OCI-LY7 (cell line): ENCODE results near the gene DOK3. TPM values are rescaled to one million over a fixed set of nuclear protein-coding genes. Genes with fewer than 3 reads are reported as not detected.

ENCODE experiments used
- BruUV-seq: library from RNA; stranded (reverse); fragments of 400-500 nt; replicated peaks from 2 replicates; lab custom pipeline; 2021; lab: Mats Ljungman, UMichigan
- CTCF ChIA-PET: fragments of 300-600 bp; sonication (Branson Sonifier 250); formaldehyde crosslinking; loops from one replicate; lab custom pipeline; 2022; ENCODE audit warnings: antibody characterized with exemption; ENCODE audit not compliant: unreplicated experiment; lab: Charles Lee
- POLR2A ChIA-PET: fragments of 300-600 bp; sonication (Branson Sonifier 250); formaldehyde crosslinking; loops from one replicate; lab custom pipeline; 2022; ENCODE audit warnings: antibody characterized with exemption; lab: Charles Lee
- DNase-seq: peaks from one replicate; pipeline ENCODE4 v3.0.0-alpha.2; 2015; ENCODE audit warnings: low spot score
- H2AFZ ChIP-seq: fragments of 200-600 bp; sonication (generic), shearing (Covaris generic); 2 replicates; pipeline ENCODE4 v1.6.1; 2014; ENCODE audit warnings: mild to moderate bottlenecking, antibody characterized with exemption, low read length, moderate library complexity
- H3K27ac ChIP-seq: fragments of 200-600 bp; sonication (generic); 2 replicates; pipeline ENCODE4 v1.5.1; 2014; ENCODE audit warnings: mixed run types, low read depth, mild to moderate bottlenecking, moderate library complexity, low read length, inconsistent platforms; ENCODE audit not compliant: poor library complexity, severe bottlenecking
- H3K36me3 ChIP-seq: fragments of 200-600 bp; sonication (generic); 2 replicates; pipeline ENCODE4 v1.6.1; 2014; ENCODE audit warnings: mild to moderate bottlenecking, antibody characterized with exemption, low read length, moderate library complexity, mixed read lengths; ENCODE audit not compliant: insufficient read depth
- H3K4me1 ChIP-seq: fragments of 200-600 bp; sonication (generic); 2 replicates; pipeline ENCODE4 v1.5.1; 2014; ENCODE audit warnings: mild to moderate bottlenecking, low read length; ENCODE audit not compliant: insufficient read depth, poor library complexity, severe bottlenecking
- H3K4me2 ChIP-seq: fragments of 200-600 bp; sonication (generic); 2 replicates; pipeline ENCODE4 v1.6.1; 2014; ENCODE audit warnings: mild to moderate bottlenecking, low read length
- H3K4me3 ChIP-seq: fragments of 200-600 bp; sonication (generic); 2 replicates; pipeline ENCODE4 v1.5.1; 2014; ENCODE audit warnings: mild to moderate bottlenecking, low read depth, low read length; ENCODE audit not compliant: poor library complexity, severe bottlenecking
- H3K79me2 ChIP-seq: fragments of 200-600 bp; sonication (generic); 2 replicates; pipeline ENCODE4 v1.6.1; 2016; ENCODE audit warnings: low read depth, mild to moderate bottlenecking, low read length, moderate library complexity, mixed read lengths; ENCODE audit not compliant: insufficient read depth
- H3K9me2 ChIP-seq: fragments of 200-600 bp; sonication (generic); 2 replicates; pipeline ENCODE4 v1.6.1; 2016; ENCODE audit warnings: mild to moderate bottlenecking, low read length, mixed read lengths; ENCODE audit not compliant: insufficient read depth
- H3K9me3 ChIP-seq: fragments of 200-600 bp; sonication (generic); 2 replicates; pipeline ENCODE4 v1.6.1; 2014; ENCODE audit warnings: mild to moderate bottlenecking, mixed run types, low read length, mixed read lengths
- H4K20me1 ChIP-seq: fragments of 200-600 bp; sonication (generic); 2 replicates; pipeline ENCODE4 v1.6.1; 2014; ENCODE audit warnings: mild to moderate bottlenecking, antibody characterized with exemption, low read length, moderate library complexity, mixed read lengths; ENCODE audit not compliant: insufficient read depth
- EZH2phosphoT487 ChIP-seq: fragments of 200-600 bp; sonication (generic); IDR thresholded peaks from 2 replicates; pipeline ENCODE4 v1.6.1; 2018; ENCODE audit warnings: low read depth, borderline replicate concordance, mild to moderate bottlenecking, mixed run types, antibody characterized with exemption, low read length, moderate library complexity, mixed read lengths
- intact Hi-C: fragments of 100-400 bp; cut with micrococcal nuclease; formaldehyde crosslinking; loops from one replicate; pipeline ENCODE4 v1.10.0; 2022; ENCODE audit not compliant: unreplicated experiment
- total RNA-seq, 2 experiments: library from RNA; depleted of rRNA in 1 of 2; stranded (reverse); fragments of >200 nt in 1 of 2; shearing (Covaris generic) in 1 of 2; gene quantifications; 2 replicates each; pipeline ENCODE4 v1.2.3, GENCODE V29; 2014 to 2022
- TF ChIP-seq, protein P1 (sequence below): fragments of 200-600 bp; sonication (generic); conservative IDR thresholded peaks from 2 replicates; pipeline ENCODE4 v1.5.1; 2014; ENCODE audit warnings: mild to moderate bottlenecking, antibody characterized with exemption, low read length, moderate library complexity, mixed read lengths

Gene DOK3
- total RNA-seq, 2 experiments from 2014 or later, result 186 to 260 TPM

DNA sequence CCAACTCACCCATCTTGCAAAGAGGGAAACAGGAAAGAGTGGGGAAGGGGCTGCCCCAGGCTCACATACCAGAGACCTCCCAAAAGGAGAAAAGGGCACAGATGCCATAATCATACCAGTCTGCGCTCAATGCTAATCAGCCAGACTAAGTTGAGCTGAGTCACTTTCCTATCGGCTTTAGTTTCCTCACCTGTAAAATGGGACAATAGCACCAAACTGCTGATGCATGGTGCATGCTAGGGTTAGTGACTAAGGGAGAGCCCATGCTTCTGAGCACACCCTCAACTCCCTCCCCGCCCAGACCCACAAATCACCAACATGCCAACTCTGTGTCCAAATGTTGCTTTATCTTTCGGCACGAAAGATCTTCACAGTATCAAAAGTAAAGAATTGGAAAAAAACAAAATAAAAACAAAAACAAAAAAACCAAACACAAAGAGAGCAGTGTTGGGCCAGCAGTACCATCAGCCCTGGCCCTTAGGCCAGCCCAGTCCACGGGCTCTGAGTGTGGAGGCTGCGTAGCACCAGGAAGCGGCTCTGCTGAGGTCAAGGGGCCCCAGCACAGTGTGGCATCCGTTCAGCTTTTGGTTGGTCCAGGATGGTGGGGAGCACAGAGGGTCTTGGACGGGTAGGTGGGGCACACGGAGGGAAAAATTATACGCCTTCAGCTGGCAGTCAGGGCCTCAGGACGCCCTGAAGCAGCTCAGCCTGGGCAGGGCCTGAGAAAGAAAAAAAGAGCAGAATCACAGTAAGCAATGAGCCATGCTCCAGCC lies 10.0 kb upstream of the DOK3 start:
- H3K4me2 ChIP-seq, result peak overlapping the region; percentile 60

DNA sequence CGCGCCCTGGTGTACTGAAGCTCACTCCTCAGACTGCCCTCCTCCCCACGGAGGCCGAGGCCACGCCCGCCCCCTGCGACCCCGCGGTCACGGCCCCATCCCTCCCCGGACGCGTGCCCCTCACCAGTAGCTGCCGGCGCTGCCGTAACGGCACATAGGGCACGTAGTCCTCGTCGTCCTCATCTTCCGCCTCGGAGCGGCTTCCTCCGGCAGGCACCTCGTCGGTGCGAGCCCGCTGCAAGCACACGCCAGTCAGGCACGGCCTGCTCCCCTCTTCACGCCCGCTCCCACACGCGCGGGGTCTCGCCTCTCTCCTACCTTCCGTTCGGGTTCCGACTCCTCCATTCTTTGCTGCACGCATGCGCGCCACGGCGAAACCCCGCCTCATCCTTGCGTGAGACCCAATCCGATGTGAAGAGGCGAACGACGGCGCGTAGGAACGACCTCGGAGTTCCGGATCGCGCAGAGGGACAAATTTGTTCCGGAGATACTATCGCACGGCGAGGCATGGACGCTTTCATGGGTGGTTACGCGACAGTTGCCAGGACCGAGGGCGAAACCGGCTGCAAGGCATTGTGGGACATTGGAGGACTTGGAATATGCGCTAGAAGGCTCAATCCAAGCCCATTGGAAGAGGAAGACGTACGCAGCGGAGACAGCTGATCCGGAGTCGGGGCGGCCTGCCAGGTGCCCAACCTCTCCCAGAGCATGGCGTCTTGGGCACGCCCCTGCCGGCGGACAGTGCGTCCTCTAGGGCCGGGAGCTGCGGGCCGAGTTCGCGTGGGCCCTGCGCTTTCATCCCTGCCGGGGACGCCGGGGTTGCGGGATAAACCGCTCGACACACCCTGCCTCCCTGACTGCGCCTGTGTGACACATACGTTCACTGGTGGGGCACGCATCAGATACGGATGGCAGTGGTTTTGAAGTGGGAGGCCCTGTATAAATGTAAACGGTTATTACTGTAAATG lies 7.3 kb upstream of the DOK3 start, which contains the start of gene DDX41:
Gene DDX41 (minus strand): TSS at position 361 of the 968 bp plus-strand sequence. CDS start 16 bp downstream, at position 345.
- H3K4me2 ChIP-seq, result peak within 1 kb of the TSS; percentile 95

More for the DNA sequence above, 10.0 kb upstream of the DOK3 start:
- H3K9me3 ChIP-seq, result no peaks in the 10 kb centered on the region
- TF ChIP-seq EZH2phosphoT487, result no peak
- TF ChIP-seq, protein P1, sequence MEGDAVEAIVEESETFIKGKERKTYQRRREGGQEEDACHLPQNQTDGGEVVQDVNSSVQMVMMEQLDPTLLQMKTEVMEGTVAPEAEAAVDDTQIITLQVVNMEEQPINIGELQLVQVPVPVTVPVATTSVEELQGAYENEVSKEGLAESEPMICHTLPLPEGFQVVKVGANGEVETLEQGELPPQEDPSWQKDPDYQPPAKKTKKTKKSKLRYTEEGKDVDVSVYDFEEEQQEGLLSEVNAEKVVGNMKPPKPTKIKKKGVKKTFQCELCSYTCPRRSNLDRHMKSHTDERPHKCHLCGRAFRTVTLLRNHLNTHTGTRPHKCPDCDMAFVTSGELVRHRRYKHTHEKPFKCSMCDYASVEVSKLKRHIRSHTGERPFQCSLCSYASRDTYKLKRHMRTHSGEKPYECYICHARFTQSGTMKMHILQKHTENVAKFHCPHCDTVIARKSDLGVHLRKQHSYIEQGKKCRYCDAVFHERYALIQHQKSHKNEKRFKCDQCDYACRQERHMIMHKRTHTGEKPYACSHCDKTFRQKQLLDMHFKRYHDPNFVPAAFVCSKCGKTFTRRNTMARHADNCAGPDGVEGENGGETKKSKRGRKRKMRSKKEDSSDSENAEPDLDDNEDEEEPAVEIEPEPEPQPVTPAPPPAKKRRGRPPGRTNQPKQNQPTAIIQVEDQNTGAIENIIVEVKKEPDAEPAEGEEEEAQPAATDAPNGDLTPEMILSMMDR, result no peak
- H3K9me2 ChIP-seq, result no peaks in the 10 kb centered on the region
- H3K79me2 ChIP-seq, result peaks cover 38% of the 10 kb centered on the region
- CTCF ChIA-PET, result no interaction called here
- peaks cover 42% of the 10 kb centered on the region for H3K4me1 ChIP-seq
- no TSS peak for BruUV-seq
- intact Hi-C loops, result no loop called here
- H4K20me1 ChIP-seq, result no peaks in the 10 kb centered on the region
- no peak for DNase-seq
- H3K27ac ChIP-seq, result no peak overlapping the region
- POLR2A ChIA-PET, result interaction anchor here (0.7 kb wide), 1 partner anchor 25 kb away, joined by 3 read pairs; no protein-coding TSS in a partner anchor
- H3K36me3 ChIP-seq, result peaks cover 69% of the 10 kb centered on the region
- H2AFZ ChIP-seq, result no peak overlapping the region
- H3K4me3 ChIP-seq, result peak overlapping the region; percentile 38

More for the DNA sequence above, 7.3 kb upstream of the DOK3 start, which contains the start of gene DDX41:
- Histone ChIP-seq H2AFZ (peak within 1 kb of the TSS; percentile 54; the same call in 1 of the 2 replicates), H3K9me3 (no peaks in the 10 kb centered on the region), H3K36me3 (peaks cover 74% of the 10 kb centered on the region), H3K27ac (peak within 1 kb of the TSS; percentile 59), H3K4me3 (peak within 1 kb of the TSS; percentile 92), H3K79me2 (peaks cover 38% of the 10 kb centered on the region), H3K4me1 (peaks cover 43% of the 10 kb centered on the region), H3K9me2 (no peaks in the 10 kb centered on the region), H4K20me1 (no peaks in the 10 kb centered on the region)
- no peak for TF ChIP-seq EZH2phosphoT487
- TF ChIP-seq, protein P1, result peak; percentile 17; the same call in 1 of the 2 replicates
- CTCF ChIA-PET, result interaction anchor here (1.0 to 1.6 kb wide), 2 partner anchors 9 to 165 kb away, joined by 3 read pairs; no protein-coding TSS in a partner anchor
- DNase-seq, result peak; percentile 96
- POLR2A ChIA-PET, result interaction anchor here (0.7 to 1.2 kb wide), 6 partner anchors 8 to 38 kb away, joined by 3 to 6 read pairs (median 4); no protein-coding TSS in a partner anchor
- intact Hi-C loops, result no loop called here
- BruUV-seq, result TSS peak; percentile 85
